ENCODE results near the gene CHRNA9.
"Not testable (repeated sequence)": the region's sequence is repeated elsewhere in the genome, so short reads cannot be mapped to it uniquely, and the experiment has no call there.

DNA sequence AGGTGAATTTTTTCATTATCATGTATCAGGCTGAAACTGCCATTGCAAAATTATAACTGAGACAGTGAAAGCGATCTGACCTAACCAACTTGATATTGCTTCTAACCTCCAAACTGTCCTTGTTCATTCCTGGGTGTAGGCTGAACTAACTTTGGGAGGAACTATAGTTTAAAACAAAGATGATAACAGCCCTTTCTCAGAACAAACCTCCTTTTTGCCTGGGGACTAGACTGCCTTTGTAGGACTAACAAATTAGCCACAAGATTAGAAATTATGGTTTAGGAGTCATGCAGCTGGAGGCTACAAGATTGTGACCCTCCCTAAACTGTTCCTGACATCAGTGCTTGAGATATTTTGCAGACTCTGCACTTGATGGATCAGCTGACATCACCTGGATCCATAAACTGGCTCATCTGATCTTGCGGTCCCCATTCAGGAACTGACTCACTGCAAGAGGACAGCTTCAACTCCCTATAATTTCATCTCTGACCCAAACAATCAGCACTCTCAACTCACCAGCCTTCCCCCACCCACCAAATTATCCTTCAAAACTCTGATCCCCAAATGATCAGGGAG lies 44.4 kb upstream of the CHRNA9 start:
- not testable (repeated sequence) for TF ChIP-seq CTCF (optimal IDR thresholded peaks at IDR 0.05 in 1 of 3, IDR thresholded peaks at IDR 0.05 in 1 of 3, conservative IDR thresholded peaks at IDR 0.05 in 1 of 3; ENCODE audit: extremely low read depth in 1 of 3, insufficient read depth in 2 of 3, low read length in 3 of 3); EZH2 (IDR thresholded peaks at IDR 0.05; ENCODE audit: low read length)

All from keratinocyte (primary cell).